Endothelial cell (in vitro differentiated cells): ENCODE measurements around the gene ERI3. TPM values are rescaled to one million over a fixed set of nuclear protein-coding genes. Genes with fewer than 3 reads are reported as not detected.

ENCODE experiments used
- DNase-seq: peaks from one replicate; pipeline ENCODE4 v3.0.0; 2021; ENCODE audit warnings: low spot score
- H3K27ac Mint-ChIP-seq: one replicate; pipeline ENCODE4 v1.8.0; 2021; ENCODE audit warnings: mixed read lengths, inconsistent platforms; ENCODE audit not compliant: unreplicated experiment
- H3K27me3 Mint-ChIP-seq: one replicate; pipeline ENCODE4 v1.8.0; 2021; ENCODE audit warnings: mild to moderate bottlenecking, moderate library complexity, mixed read lengths, inconsistent platforms; ENCODE audit not compliant: unreplicated experiment
- H3K36me3 Mint-ChIP-seq: one replicate; pipeline ENCODE4 v1.8.0; 2021; ENCODE audit warnings: mild to moderate bottlenecking, low read depth, mixed read lengths, inconsistent platforms; ENCODE audit not compliant: unreplicated experiment
- H3K4me1 Mint-ChIP-seq: one replicate; pipeline ENCODE4 v1.8.0; 2021; ENCODE audit warnings: mild to moderate bottlenecking, mixed read lengths, inconsistent platforms; ENCODE audit not compliant: unreplicated experiment
- H3K4me3 Mint-ChIP-seq: one replicate; pipeline ENCODE4 v1.8.0; 2021; ENCODE audit warnings: mild to moderate bottlenecking, mixed read lengths, inconsistent platforms; ENCODE audit not compliant: unreplicated experiment
- H3K9me3 Mint-ChIP-seq: one replicate; pipeline ENCODE4 v1.8.0; 2021; ENCODE audit warnings: mixed read lengths, inconsistent platforms; ENCODE audit not compliant: unreplicated experiment
- CTCF ChIP-seq: fragments of 200-600 bp; sonication (generic); IDR thresholded peaks from one replicate; pipeline ENCODE4 v1.5.0; 2021; ENCODE audit warnings: antibody characterized with exemption; ENCODE audit not compliant: unreplicated experiment
- total RNA-seq: library from RNA; stranded (reverse); fragmentation: NEBNext Ultra II Directional; extraction: Animal tissue kit (Norgen Biotek cat#: 25700); gene quantifications from one replicate; pipeline ENCODE4 v1.2.1, GENCODE V29; 2021; ENCODE audit not compliant: unreplicated experiment

Gene ERI3
- total RNA-seq, 1 donor from 2014 or later = 42.6 TPM

- Mint-ChIP-seq H3K4me1 (peaks cover 19% of the 10 kb centered on the region), H3K36me3 (peaks cover 8% of the 10 kb centered on the region), H3K27ac (no peak overlapping the region), H3K9me3 (no peaks in the 10 kb centered on the region), H3K4me3 (no peak overlapping the region), H3K27me3 (peaks cover 2% of the 10 kb centered on the region)
- no peak for DNase-seq
- no peak for TF ChIP-seq CTCF
Measured at GRCh38 chr1:44275296-44275962, 79.6 kb downstream of the ERI3 start.

GRCh38 chr1:44273560-44274350, 81.3 kb downstream of the ERI3 start:
- Mint-ChIP-seq H3K4me1 (peaks cover 19% of the 10 kb centered on the region), H3K36me3 (peaks cover 8% of the 10 kb centered on the region), H3K27me3 (peaks cover 2% of the 10 kb centered on the region), H3K27ac (no peak overlapping the region), H3K4me3 (no peak overlapping the region), H3K9me3 (no peaks in the 10 kb centered on the region)
- no peak for TF ChIP-seq CTCF
- no peak for DNase-seq

GRCh38 chr1:44272992-44273391, 82.1 kb downstream of the ERI3 start:
- no peak overlapping the region for H3K4me3 Mint-ChIP-seq
- H3K4me1 Mint-ChIP-seq = peaks cover 19% of the 10 kb centered on the region
- no peak for DNase-seq
- TF ChIP-seq CTCF = no peak
- no peaks in the 10 kb centered on the region for H3K9me3 Mint-ChIP-seq
- peaks cover 2% of the 10 kb centered on the region for H3K27me3 Mint-ChIP-seq
- H3K27ac Mint-ChIP-seq = no peak overlapping the region
- H3K36me3 Mint-ChIP-seq = peaks cover 8% of the 10 kb centered on the region

GRCh38 chr1:44271646-44272045, 83.4 kb downstream of the ERI3 start:
- Mint-ChIP-seq H3K36me3 (peaks cover 8% of the 10 kb centered on the region), H3K4me3 (no peak overlapping the region), H3K27ac (no peak overlapping the region), H3K9me3 (no peaks in the 10 kb centered on the region), H3K4me1 (peaks cover 19% of the 10 kb centered on the region), H3K27me3 (peaks cover 2% of the 10 kb centered on the region)
- DNase-seq = no peak
- no peak for TF ChIP-seq CTCF
